SK-N-SH (cell line): ENCODE results near the gene NACC1. TPM values are rescaled to one million over a fixed set of nuclear protein-coding genes. Genes with fewer than 3 reads are reported as not detected.

Experiments
- CTCF ChIA-PET: fragments of 300-600, 350-600 bp; formaldehyde crosslinking; extraction: SDS; loops from one replicate; lab custom pipeline; 2021; lab: Yijun Ruan, JAX
- POLR2A ChIA-PET: fragments of 350-600 bp; sonication (Branson Sonifier 250); formaldehyde crosslinking; extraction: SDS; loops from one replicate; lab custom pipeline; 2020; ENCODE audit warnings: antibody characterized with exemption, inconsistent platforms; lab: Yijun Ruan, JAX
- DNase-seq: peaks from one replicate; pipeline ENCODE4 v3.0.0; 2012
- H2AFZ ChIP-seq: fragments of 200-600 bp; sonication (generic); 2 replicates; pipeline ENCODE4 v1.8.1; 2016; ENCODE audit warnings: antibody characterized with exemption, mild to moderate bottlenecking, low read depth
- H3F3A ChIP-seq: fragments of 200-600 bp; sonication (generic); replicated peaks from 2 replicates; pipeline ENCODE3; 2016; ENCODE audit warnings: antibody characterized with exemption, mild to moderate bottlenecking; ENCODE audit not compliant: insufficient read depth
- H3K27ac ChIP-seq, 2 experiments: fragments of 200-500 bp in 1 of 2; fragments of 200-600 bp in 1 of 2; sonication (Bioruptor generic) in 1 of 2; sonication (generic), shearing (Covaris generic) in 1 of 2; 2 replicates each; pipeline versions ENCODE4 v1.5.1 to v1.6.1; 2014 to 2016; ENCODE audit warnings: low read depth in 2 of 2, inconsistent platforms in 1 of 2, low read length in 1 of 2, mild to moderate bottlenecking in 1 of 2, mixed read lengths in 1 of 2
- H3K27me3 ChIP-seq: fragments of 200-600 bp; sonication (generic), shearing (Covaris generic); 2 replicates; pipeline ENCODE4 v1.6.1; 2016; ENCODE audit warnings: mixed run types; ENCODE audit not compliant: insufficient read depth
- H3K36me3 ChIP-seq, 2 experiments: fragments of 200-500 bp in 1 of 2; fragments of 200-600 bp in 1 of 2; sonication (Bioruptor generic) in 1 of 2; sonication (generic) in 1 of 2; replicated peaks in 1 of 2; 2 replicates each; pipeline versions ENCODE3 to v1.5.1; 2014 to 2016; ENCODE audit warnings: low read length in 1 of 2, mild to moderate bottlenecking in 1 of 2; ENCODE audit not compliant: insufficient read depth in 2 of 2, control insufficient read depth in 1 of 2
- H3K4me1 ChIP-seq, 2 experiments: fragments of 200-500 bp in 1 of 2; fragments of 200-600 bp in 1 of 2; sonication (Bioruptor generic) in 1 of 2; sonication (generic), shearing (Covaris generic) in 1 of 2; 2 replicates each; pipeline versions ENCODE4 v1.5.1 to v1.6.1; 2014 to 2016; ENCODE audit warnings: low read depth in 1 of 2, low read length in 1 of 2, mixed run types in 1 of 2; ENCODE audit not compliant: insufficient read depth in 2 of 2, control insufficient read depth in 1 of 2
- H3K4me2 ChIP-seq: fragments of 200-600 bp; sonication (generic), shearing (Covaris generic); 2 replicates; pipeline ENCODE4 v1.6.1; 2017; ENCODE audit warnings: mixed run types
- H3K4me3 ChIP-seq, 2 experiments: fragments of 200-500 bp in 1 of 2; fragments of 200-600 bp in 1 of 2; sonication (Bioruptor generic) in 1 of 2; sonication (generic), shearing (Covaris generic) in 1 of 2; 2 replicates each; pipeline versions ENCODE4 v1.5.1 to v1.8.1; 2014 to 2016; ENCODE audit warnings: low read depth in 2 of 2, inconsistent platforms in 1 of 2, low read length in 1 of 2, mild to moderate bottlenecking in 1 of 2, mixed read lengths in 1 of 2, moderate library complexity in 1 of 2
- H3K79me2 ChIP-seq: fragments of 200-600 bp; sonication (generic); 2 replicates; pipeline ENCODE4 v1.8.1; 2017; ENCODE audit warnings: mild to moderate bottlenecking; ENCODE audit not compliant: insufficient read depth
- H3K9ac ChIP-seq: fragments of 200-600 bp; sonication (generic); 2 replicates; pipeline ENCODE4 v1.6.1; 2017; ENCODE audit warnings: mixed run types
- H3K9me2 ChIP-seq: fragments of 200-600 bp; sonication (generic); 2 replicates; pipeline ENCODE4 v1.6.1; 2017; ENCODE audit warnings: mixed run types
- H3K9me3 ChIP-seq: fragments of 200-600 bp; sonication (generic); 2 replicates; pipeline ENCODE4 v1.6.1; 2017; ENCODE audit warnings: mixed run types, mild to moderate bottlenecking, moderate library complexity
- H4K20me1 ChIP-seq: fragments of 200-600 bp; sonication (generic); 2 replicates; pipeline ENCODE4 v1.6.1; 2017; ENCODE audit warnings: mild to moderate bottlenecking, mixed run types; ENCODE audit not compliant: insufficient read depth
- ELF1 ChIP-seq: IDR thresholded peaks from 2 replicates; pipeline ENCODE4 v1.4.0; 2012
- EP300 ChIP-seq, 2 experiments: IDR thresholded peaks; 2 replicates each; pipeline versions ENCODE4 v1.4.0 to v1.6.1; 2012; ENCODE audit warnings: borderline replicate concordance in 1 of 2, low read depth in 1 of 2, low read length in 1 of 2
- EZH2phosphoT487 ChIP-seq: fragments of 200-600 bp; sonication (generic); IDR thresholded peaks from 2 replicates; pipeline ENCODE4 v1.6.1; 2017; ENCODE audit warnings: low read depth, mixed run types, mild to moderate bottlenecking, antibody characterized with exemption, moderate library complexity, borderline replicate concordance
- FOSL2 ChIP-seq: IDR thresholded peaks from 2 replicates; pipeline ENCODE4 v1.4.0; 2012; ENCODE audit warnings: low read depth, mild to moderate bottlenecking, moderate library complexity, borderline replicate concordance
- FOXJ3 ChIP-seq: sonication (generic); formaldehyde crosslinking; IDR thresholded peaks from 2 replicates; pipeline ENCODE4 v1.5.1; 2020; ENCODE audit warnings: mild to moderate bottlenecking, missing genetic modification reagents
- FOXM1 ChIP-seq: IDR thresholded peaks from 2 replicates; pipeline ENCODE4 v1.4.0; 2012; ENCODE audit warnings: low read depth, mild to moderate bottlenecking
- GABPA ChIP-seq: IDR thresholded peaks from 2 replicates; pipeline ENCODE4 v1.4.0; 2012; ENCODE audit warnings: low read depth, mild to moderate bottlenecking
- NRF1 ChIP-seq: IDR thresholded peaks from 2 replicates; pipeline ENCODE4 v1.6.1; 2012; ENCODE audit warnings: low read depth, mild to moderate bottlenecking, low read length
- RAD21 ChIP-seq: IDR thresholded peaks from 2 replicates; pipeline ENCODE4 v1.6.1; 2012; ENCODE audit warnings: mild to moderate bottlenecking, low read length
- RCOR1 ChIP-seq: fragments of 150-350 bp; IDR thresholded peaks from 2 replicates; pipeline ENCODE4 v1.6.1; 2017; ENCODE audit warnings: antibody characterized with exemption, low read length
- RFX5 ChIP-seq: IDR thresholded peaks from 2 replicates; pipeline ENCODE4 v1.6.1; 2012; ENCODE audit warnings: mild to moderate bottlenecking, improper control_type of control experiment, low read length
- TEAD4 ChIP-seq: IDR thresholded peaks from 2 replicates; pipeline ENCODE4 v1.4.0; 2012; ENCODE audit warnings: mild to moderate bottlenecking, borderline replicate concordance; ENCODE audit not compliant: insufficient read depth
- YY1 ChIP-seq: IDR thresholded peaks from 2 replicates; pipeline ENCODE4 v1.4.0; 2012; ENCODE audit warnings: low read depth, mild to moderate bottlenecking
- WGBS: methylation state at CpG from one replicate; pipeline ENCODE4 v1.1.6; 2017; ENCODE audit warnings: low lambda C conversion rate; 5-methylcytosine and 5-hydroxymethylcytosine counted together
- polyA plus RNA-seq, 3 experiments: library from polyadenylated mRNA; depleted of rRNA; stranded (reverse); fragments of >200 nt; gene quantifications; 2 replicates each; pipeline ENCODE4 v1.2.3, GENCODE V29; 2012
- TF ChIP-seq, protein P1 (sequence below): fragments of 150-350 bp; IDR thresholded peaks from 2 replicates; pipeline ENCODE4 v1.6.1; 2017; ENCODE audit warnings: antibody characterized with exemption, low read length, low read depth, borderline replicate concordance
- TF ChIP-seq, protein P2 (sequence below): fragments of 200-600 bp; sonication (generic); IDR thresholded peaks from 2 replicates; pipeline ENCODE4 v1.6.1; 2017; ENCODE audit warnings: antibody characterized with exemption, mild to moderate bottlenecking, moderate library complexity
- TF ChIP-seq, protein P3 (sequence below): fragments of 150-350 bp; IDR thresholded peaks from 2 replicates; pipeline ENCODE4 v1.6.1; 2016; ENCODE audit warnings: mild to moderate bottlenecking, low read depth, low read length
- TF ChIP-seq, protein P4 (sequence below): IDR thresholded peaks from 2 replicates; pipeline ENCODE4 v1.4.0; 2012; ENCODE audit warnings: low read depth, borderline replicate concordance
- TF ChIP-seq, protein P5 (sequence below): IDR thresholded peaks from 2 replicates; pipeline ENCODE4 v1.4.0; 2012; ENCODE audit warnings: low read depth, borderline replicate concordance

The NACC1 gene
- polyA plus RNA-seq, 1 of the 3 experiments (the other 2 are of a cell fraction): 127 TPM

DNA sequence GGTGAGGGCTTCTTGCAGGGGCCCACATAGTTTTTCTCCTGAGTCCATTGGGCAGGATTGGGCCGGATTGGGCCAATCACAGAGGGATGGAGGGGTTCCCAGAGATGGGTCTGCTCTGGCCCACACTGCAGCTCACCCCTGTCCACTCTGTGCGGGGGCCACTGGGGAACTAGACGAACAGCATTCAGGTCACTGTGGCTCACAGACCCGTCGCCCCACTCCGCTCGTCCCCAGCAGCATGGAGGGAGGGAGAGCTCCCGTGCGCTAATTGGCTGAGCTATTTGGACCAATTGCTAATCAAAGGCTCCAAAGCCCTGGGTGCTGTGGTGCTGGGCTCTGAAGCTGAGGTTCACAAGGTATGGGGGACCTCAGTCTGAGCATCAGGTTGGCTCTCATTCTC, 11.3 kb downstream of the NACC1 start:
- H3F3A ChIP-seq: peaks cover 24% of the 10 kb centered on the region
- TF ChIP-seq RFX5: no peak
- TF ChIP-seq TEAD4: no peak
- no peak for TF ChIP-seq ELF1
- TF ChIP-seq, protein P1, sequence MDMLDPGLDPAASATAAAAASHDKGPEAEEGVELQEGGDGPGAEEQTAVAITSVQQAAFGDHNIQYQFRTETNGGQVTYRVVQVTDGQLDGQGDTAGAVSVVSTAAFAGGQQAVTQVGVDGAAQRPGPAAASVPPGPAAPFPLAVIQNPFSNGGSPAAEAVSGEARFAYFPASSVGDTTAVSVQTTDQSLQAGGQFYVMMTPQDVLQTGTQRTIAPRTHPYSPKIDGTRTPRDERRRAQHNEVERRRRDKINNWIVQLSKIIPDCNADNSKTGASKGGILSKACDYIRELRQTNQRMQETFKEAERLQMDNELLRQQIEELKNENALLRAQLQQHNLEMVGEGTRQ: no peak
- no peak for TF ChIP-seq YY1
- H3K9ac ChIP-seq: no peak overlapping the region
- WGBS: 98% methylated on average over 8 of the region's 9 CpGs
- H3K4me3 ChIP-seq: no peak overlapping the region
- H3K27me3 ChIP-seq: no peaks in the 10 kb centered on the region
- no peak overlapping the region for H3K4me2 ChIP-seq
- ChIA-PET CTCF (interaction anchor here (1.2 to 2.9 kb wide), 5 partner anchors 10 to 164 kb away, joined by 3 to 10 read pairs (median 7); partner anchors contain the start of gene NACC1), POLR2A (no interaction called here)
- H3K79me2 ChIP-seq: peaks cover 95% of the 10 kb centered on the region
- peaks cover 96% of the 10 kb centered on the region for H4K20me1 ChIP-seq
- H3K9me2 ChIP-seq: no peaks in the 10 kb centered on the region
- DNase-seq: no peak
- H3K36me3 ChIP-seq: peaks cover 4 to 10% of the 10 kb centered on the region in 2 experiments
- peaks cover 0 to 15% of the 10 kb centered on the region in 2 experiments; a peak in 2 of 4 replicates for H3K4me1 ChIP-seq
- H2AFZ ChIP-seq: no peak overlapping the region
- H3K27ac ChIP-seq: no peak overlapping the region
- no peaks in the 10 kb centered on the region for H3K9me3 ChIP-seq

DNA sequence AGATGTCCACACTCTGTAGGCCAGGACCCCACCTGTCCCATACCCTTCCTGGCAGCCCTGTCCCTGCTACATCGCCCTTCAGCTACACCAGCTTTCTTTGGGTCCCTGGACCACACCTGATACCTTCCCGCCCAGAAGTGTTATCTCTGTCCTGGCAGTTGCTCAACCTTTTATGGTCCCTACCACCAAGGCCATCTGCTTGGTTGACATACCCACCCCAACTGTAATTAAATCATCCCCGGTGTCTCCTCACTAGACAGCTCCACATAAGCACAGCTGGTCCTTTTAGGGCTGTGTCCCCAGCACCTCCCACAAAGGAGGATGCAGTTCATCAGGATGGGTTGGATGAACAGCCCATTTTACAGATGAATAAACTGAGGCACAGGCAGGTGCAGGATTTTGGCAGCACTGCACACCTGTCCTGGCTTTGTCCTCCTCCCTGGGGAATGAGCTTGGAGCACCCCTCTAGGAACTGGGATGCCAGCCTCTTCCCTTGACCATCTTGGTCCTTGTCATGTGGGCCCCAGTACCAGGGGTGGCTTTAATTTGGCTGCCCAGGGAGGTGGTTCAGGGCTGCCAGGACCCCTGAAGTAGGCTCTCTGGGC, 12.9 kb downstream of the NACC1 start:
- H3K9me3 ChIP-seq: no peaks in the 10 kb centered on the region
- peaks cover 4 to 19% of the 10 kb centered on the region in 2 experiments for H3K36me3 ChIP-seq
- no peak overlapping the region for H2AFZ ChIP-seq
- H4K20me1 ChIP-seq: peaks cover 89% of the 10 kb centered on the region
- TF ChIP-seq, protein P2, sequence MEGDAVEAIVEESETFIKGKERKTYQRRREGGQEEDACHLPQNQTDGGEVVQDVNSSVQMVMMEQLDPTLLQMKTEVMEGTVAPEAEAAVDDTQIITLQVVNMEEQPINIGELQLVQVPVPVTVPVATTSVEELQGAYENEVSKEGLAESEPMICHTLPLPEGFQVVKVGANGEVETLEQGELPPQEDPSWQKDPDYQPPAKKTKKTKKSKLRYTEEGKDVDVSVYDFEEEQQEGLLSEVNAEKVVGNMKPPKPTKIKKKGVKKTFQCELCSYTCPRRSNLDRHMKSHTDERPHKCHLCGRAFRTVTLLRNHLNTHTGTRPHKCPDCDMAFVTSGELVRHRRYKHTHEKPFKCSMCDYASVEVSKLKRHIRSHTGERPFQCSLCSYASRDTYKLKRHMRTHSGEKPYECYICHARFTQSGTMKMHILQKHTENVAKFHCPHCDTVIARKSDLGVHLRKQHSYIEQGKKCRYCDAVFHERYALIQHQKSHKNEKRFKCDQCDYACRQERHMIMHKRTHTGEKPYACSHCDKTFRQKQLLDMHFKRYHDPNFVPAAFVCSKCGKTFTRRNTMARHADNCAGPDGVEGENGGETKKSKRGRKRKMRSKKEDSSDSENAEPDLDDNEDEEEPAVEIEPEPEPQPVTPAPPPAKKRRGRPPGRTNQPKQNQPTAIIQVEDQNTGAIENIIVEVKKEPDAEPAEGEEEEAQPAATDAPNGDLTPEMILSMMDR: no peak
- TF ChIP-seq, protein P3, sequence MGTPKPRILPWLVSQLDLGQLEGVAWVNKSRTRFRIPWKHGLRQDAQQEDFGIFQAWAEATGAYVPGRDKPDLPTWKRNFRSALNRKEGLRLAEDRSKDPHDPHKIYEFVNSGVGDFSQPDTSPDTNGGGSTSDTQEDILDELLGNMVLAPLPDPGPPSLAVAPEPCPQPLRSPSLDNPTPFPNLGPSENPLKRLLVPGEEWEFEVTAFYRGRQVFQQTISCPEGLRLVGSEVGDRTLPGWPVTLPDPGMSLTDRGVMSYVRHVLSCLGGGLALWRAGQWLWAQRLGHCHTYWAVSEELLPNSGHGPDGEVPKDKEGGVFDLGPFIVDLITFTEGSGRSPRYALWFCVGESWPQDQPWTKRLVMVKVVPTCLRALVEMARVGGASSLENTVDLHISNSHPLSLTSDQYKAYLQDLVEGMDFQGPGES: no peak
- TF ChIP-seq YY1 (no peak), RCOR1 (no peak), FOXJ3 (CRISPR knock-in tag) (no peak), FOXM1 (no peak), NRF1 (no peak), RAD21 (no peak), EZH2phosphoT487 (no peak), GABPA (no peak), FOSL2 (no peak), EP300 (IDR thresholded peaks at IDR 0.05; ENCODE audit: borderline replicate concordance in 1 of 2, low read depth in 1 of 2, low read length in 1 of 2) (no peak)
- TF ChIP-seq, protein P4, sequence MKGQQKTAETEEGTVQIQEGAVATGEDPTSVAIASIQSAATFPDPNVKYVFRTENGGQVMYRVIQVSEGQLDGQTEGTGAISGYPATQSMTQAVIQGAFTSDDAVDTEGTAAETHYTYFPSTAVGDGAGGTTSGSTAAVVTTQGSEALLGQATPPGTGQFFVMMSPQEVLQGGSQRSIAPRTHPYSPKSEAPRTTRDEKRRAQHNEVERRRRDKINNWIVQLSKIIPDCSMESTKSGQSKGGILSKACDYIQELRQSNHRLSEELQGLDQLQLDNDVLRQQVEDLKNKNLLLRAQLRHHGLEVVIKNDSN: no peak
- TF ChIP-seq, protein P5, sequence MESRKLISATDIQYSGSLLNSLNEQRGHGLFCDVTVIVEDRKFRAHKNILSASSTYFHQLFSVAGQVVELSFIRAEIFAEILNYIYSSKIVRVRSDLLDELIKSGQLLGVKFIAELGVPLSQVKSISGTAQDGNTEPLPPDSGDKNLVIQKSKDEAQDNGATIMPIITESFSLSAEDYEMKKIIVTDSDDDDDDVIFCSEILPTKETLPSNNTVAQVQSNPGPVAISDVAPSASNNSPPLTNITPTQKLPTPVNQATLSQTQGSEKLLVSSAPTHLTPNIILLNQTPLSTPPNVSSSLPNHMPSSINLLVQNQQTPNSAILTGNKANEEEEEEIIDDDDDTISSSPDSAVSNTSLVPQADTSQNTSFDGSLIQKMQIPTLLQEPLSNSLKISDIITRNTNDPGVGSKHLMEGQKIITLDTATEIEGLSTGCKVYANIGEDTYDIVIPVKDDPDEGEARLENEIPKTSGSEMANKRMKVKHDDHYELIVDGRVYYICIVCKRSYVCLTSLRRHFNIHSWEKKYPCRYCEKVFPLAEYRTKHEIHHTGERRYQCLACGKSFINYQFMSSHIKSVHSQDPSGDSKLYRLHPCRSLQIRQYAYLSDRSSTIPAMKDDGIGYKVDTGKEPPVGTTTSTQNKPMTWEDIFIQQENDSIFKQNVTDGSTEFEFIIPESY: no peak
- 98% methylated on average over 3 of the region's 3 CpGs for WGBS
- ChIA-PET CTCF (interaction anchor here (1.0 to 1.3 kb wide), 4 partner anchors 14 to 166 kb away, joined by 3 read pairs; no protein-coding TSS in a partner anchor), POLR2A (no interaction called here)
- peak overlapping the region in 1 of 2 experiments; percentile 59; a peak in 1 of 4 replicates for H3K27ac ChIP-seq
- H3K79me2 ChIP-seq: peaks cover 88% of the 10 kb centered on the region
- H3K4me1 ChIP-seq: peaks cover 0 to 15% of the 10 kb centered on the region in 2 experiments; a peak in 2 of 4 replicates
- no peak overlapping the region for H3K9ac ChIP-seq
- H3K9me2 ChIP-seq: no peaks in the 10 kb centered on the region
- H3K4me2 ChIP-seq: no peak overlapping the region
- no peak overlapping the region for H3K4me3 ChIP-seq
- no peak for DNase-seq
- no peaks in the 10 kb centered on the region for H3K27me3 ChIP-seq
- H3F3A ChIP-seq: peaks cover 24% of the 10 kb centered on the region
